Stimulated activated naive B cell treated with anti-CD40 and anti-IgM and Interleukin-4, amounts not matched to agents 10 μg/mL and 1 μg/mL and 100 μg/mL, for 72 hours (primary cell): Measurements from ENCODE around the gene LRRC3.
A peak's percentile ranks its signal among the peaks of the same experiment; 100 is the strongest.

Experiments used
- ATAC-seq, 2 donors: fragments of 150-1000 bp; cut with Tn5 transposase; replicated peaks; 2 replicates each; pipeline ENCODE4 v1.10.0; 2021; ENCODE audit warnings: moderate library complexity in 1 of 2
- DNase-seq: peaks from one replicate; pipeline ENCODE4 v3.0.0; 2021
- H3K27ac Mint-ChIP-seq: one replicate; pipeline ENCODE4 v1.8.0; 2022; ENCODE audit warnings: mild to moderate bottlenecking, mixed read lengths
- H3K27me3 Mint-ChIP-seq, 2 donors: one replicate each; pipeline ENCODE4 v1.8.0; 2022; ENCODE audit warnings: mixed read lengths in 2 of 2
- H3K36me3 Mint-ChIP-seq, 2 donors: one replicate each; pipeline ENCODE4 v1.8.0; 2022; ENCODE audit warnings: mixed read lengths in 2 of 2, mild to moderate bottlenecking in 1 of 2
- H3K4me1 Mint-ChIP-seq, 2 donors: one replicate each; pipeline ENCODE4 v1.8.0; 2022; ENCODE audit warnings: mixed read lengths in 2 of 2, mild to moderate bottlenecking in 1 of 2
- H3K4me3 Mint-ChIP-seq, 2 donors: one replicate each; pipeline ENCODE4 v1.8.0; 2022; ENCODE audit warnings: mild to moderate bottlenecking in 2 of 2, mixed read lengths in 2 of 2, moderate library complexity in 1 of 2
- H3K9me3 Mint-ChIP-seq, 2 donors: one replicate each; pipeline ENCODE4 v1.8.0; 2022; ENCODE audit warnings: mixed read lengths in 2 of 2, mild to moderate bottlenecking in 1 of 2

LRRC3 gene

GRCh38 chr21:44480200-44481053 is 25.1 kb downstream of the LRRC3 start:
- Mint-ChIP-seq H3K9me3 (no peaks in the 10 kb centered on the region), H3K27ac (no peak overlapping the region), H3K4me3 (no peak overlapping the region), H3K27me3 (peaks cover 8 to 12% of the 10 kb centered on the region in 2 donors), H3K4me1 (peaks cover 0 to 12% of the 10 kb centered on the region in 2 donors), H3K36me3 (no peaks in the 10 kb centered on the region)
- no peak for ATAC-seq
- DNase-seq, result no peak

- no peak for ATAC-seq
- DNase-seq, result no peak
- Mint-ChIP-seq H3K27me3 (peaks cover 8 to 12% of the 10 kb centered on the region in 2 donors), H3K27ac (no peak overlapping the region), H3K36me3 (peaks cover 0 to under 1% of the 10 kb centered on the region in 2 donors), H3K9me3 (peaks cover 0 to under 1% of the 10 kb centered on the region in 2 donors), H3K4me3 (no peak overlapping the region), H3K4me1 (peaks cover 0 to 12% of the 10 kb centered on the region in 2 donors)
Observed at GRCh38 chr21:44482581-44483287, 27.4 kb downstream of the LRRC3 start.

- Mint-ChIP-seq H3K27me3 (peaks cover 8 to 12% of the 10 kb centered on the region in 2 donors), H3K9me3 (peaks cover 0 to 3% of the 10 kb centered on the region in 2 donors), H3K36me3 (peaks cover 0 to 4% of the 10 kb centered on the region in 2 donors), H3K4me1 (peaks cover 0 to 12% of the 10 kb centered on the region in 2 donors), H3K27ac (no peak overlapping the region), H3K4me3 (no peak overlapping the region)
- ATAC-seq, result no peak
- DNase-seq, result no peak
Observed at GRCh38 chr21:44483288-44484237, 28.3 kb downstream of the LRRC3 start.

GRCh38 chr21:44484498-44485253 is 29.4 kb downstream of the LRRC3 start:
- H3K27me3 Mint-ChIP-seq, result peaks cover 8 to 16% of the 10 kb centered on the region in 2 donors
- peaks cover 0 to 2% of the 10 kb centered on the region in 2 donors for H3K4me1 Mint-ChIP-seq
- H3K4me3 Mint-ChIP-seq, result no peak overlapping the region
- peaks cover 0 to 4% of the 10 kb centered on the region in 2 donors for H3K36me3 Mint-ChIP-seq
- DNase-seq (no peak), ATAC-seq (no peak)
- H3K9me3 Mint-ChIP-seq, result peaks cover 0 to 3% of the 10 kb centered on the region in 2 donors
- H3K27ac Mint-ChIP-seq, result no peak overlapping the region

GRCh38 chr21:44485254-44485793 is 30.0 kb downstream of the LRRC3 start:
- Mint-ChIP-seq H3K36me3 (peaks cover 0 to 4% of the 10 kb centered on the region in 2 donors), H3K4me1 (no peaks in the 10 kb centered on the region), H3K9me3 (peaks cover 0 to 3% of the 10 kb centered on the region in 2 donors), H3K4me3 (peak overlapping the region; percentile 67 to 80), H3K27ac (no peak overlapping the region), H3K27me3 (peaks cover 8 to 16% of the 10 kb centered on the region in 2 donors)
- ATAC-seq, result peak; percentile 56 to 87
- peak; percentile 41 for DNase-seq

- peak in 1 of 2 donors; percentile 36 for ATAC-seq
- H3K36me3 Mint-ChIP-seq, result peaks cover 0 to 4% of the 10 kb centered on the region in 2 donors
- peaks cover 0 to 3% of the 10 kb centered on the region in 2 donors for H3K9me3 Mint-ChIP-seq
- H3K27ac Mint-ChIP-seq, result no peak overlapping the region
- H3K27me3 Mint-ChIP-seq, result peaks cover 8 to 16% of the 10 kb centered on the region in 2 donors
- peak overlapping the region in 1 of 2 donors; percentile 80 for H3K4me3 Mint-ChIP-seq
- no peaks in the 10 kb centered on the region for H3K4me1 Mint-ChIP-seq
- no peak for DNase-seq
Observed at GRCh38 chr21:44485796-44486195, 30.5 kb downstream of the LRRC3 start.

- Mint-ChIP-seq H3K27ac (no peak overlapping the region), H3K36me3 (peaks cover 0 to 4% of the 10 kb centered on the region in 2 donors), H3K4me1 (no peaks in the 10 kb centered on the region), H3K4me3 (peak overlapping the region in 1 of 2 donors; percentile 60), H3K27me3 (peaks cover 8 to 16% of the 10 kb centered on the region in 2 donors), H3K9me3 (peaks cover 0 to 3% of the 10 kb centered on the region in 2 donors)
- DNase-seq (no peak), ATAC-seq (no peak)
Observed at GRCh38 chr21:44486302-44486701, 31.0 kb downstream of the LRRC3 start.

GRCh38 chr21:44487831-44488230 is 32.5 kb downstream of the LRRC3 start:
- ATAC-seq, result no peak

GRCh38 chr21:44489962-44490361 is 34.7 kb downstream of the LRRC3 start:
- no peak for ATAC-seq
- Mint-ChIP-seq H3K36me3 (peaks cover 5 to 12% of the 10 kb centered on the region in 2 donors), H3K27me3 (peaks cover 12 to 16% of the 10 kb centered on the region in 2 donors)

More at GRCh38 chr21:44487831-44488230, 32.5 kb downstream of the LRRC3 start:
- no peak for DNase-seq
- Mint-ChIP-seq H3K27ac (no peak overlapping the region), H3K9me3 (peaks cover 4 to 12% of the 10 kb centered on the region in 2 donors), H3K27me3 (peaks cover 17 to 18% of the 10 kb centered on the region in 2 donors), H3K4me1 (no peaks in the 10 kb centered on the region), H3K36me3 (peaks cover 0 to 7% of the 10 kb centered on the region in 2 donors), H3K4me3 (no peak overlapping the region)

GRCh38 chr21:44490405-44490804 is 35.1 kb downstream of the LRRC3 start:
- ATAC-seq (no peak), DNase-seq (no peak)
- peaks cover 9 to 18% of the 10 kb centered on the region in 2 donors for H3K9me3 Mint-ChIP-seq
- no peaks in the 10 kb centered on the region for H3K4me1 Mint-ChIP-seq
- no peak overlapping the region for H3K4me3 Mint-ChIP-seq
- H3K36me3 Mint-ChIP-seq, result peaks cover 5 to 14% of the 10 kb centered on the region in 2 donors
- H3K27ac Mint-ChIP-seq, result no peak overlapping the region
- peaks cover 15 to 19% of the 10 kb centered on the region in 2 donors for H3K27me3 Mint-ChIP-seq

More at GRCh38 chr21:44489962-44490361, 34.7 kb downstream of the LRRC3 start:
- Mint-ChIP-seq H3K27ac (no peak overlapping the region), H3K4me1 (no peaks in the 10 kb centered on the region), H3K9me3 (peaks cover 9 to 18% of the 10 kb centered on the region in 2 donors), H3K4me3 (no peak overlapping the region)
- DNase-seq, result no peak

- no peak for ATAC-seq
- H3K27ac Mint-ChIP-seq, result no peak overlapping the region
Observed at GRCh38 chr21:44490816-44491215, 35.5 kb downstream of the LRRC3 start.

GRCh38 chr21:44492567-44493385 is 37.5 kb downstream of the LRRC3 start:
- Mint-ChIP-seq H3K4me3 (no peak overlapping the region), H3K27ac (no peak overlapping the region), H3K36me3 (peaks cover 5 to 15% of the 10 kb centered on the region in 2 donors), H3K9me3 (peaks cover 9 to 17% of the 10 kb centered on the region in 2 donors), H3K4me1 (no peaks in the 10 kb centered on the region), H3K27me3 (peaks cover 25 to 35% of the 10 kb centered on the region in 2 donors)
- ATAC-seq, result no peak
- no peak for DNase-seq

More at GRCh38 chr21:44490816-44491215, 35.5 kb downstream of the LRRC3 start:
- H3K27me3 Mint-ChIP-seq, result peaks cover 19 to 23% of the 10 kb centered on the region in 2 donors
- H3K36me3 Mint-ChIP-seq, result peaks cover 5 to 16% of the 10 kb centered on the region in 2 donors
- no peak for DNase-seq
- no peak overlapping the region for H3K4me3 Mint-ChIP-seq
- H3K4me1 Mint-ChIP-seq, result no peaks in the 10 kb centered on the region
- H3K9me3 Mint-ChIP-seq, result peaks cover 9 to 18% of the 10 kb centered on the region in 2 donors
